ENCODE data around the gene SORCS2.

DNA sequence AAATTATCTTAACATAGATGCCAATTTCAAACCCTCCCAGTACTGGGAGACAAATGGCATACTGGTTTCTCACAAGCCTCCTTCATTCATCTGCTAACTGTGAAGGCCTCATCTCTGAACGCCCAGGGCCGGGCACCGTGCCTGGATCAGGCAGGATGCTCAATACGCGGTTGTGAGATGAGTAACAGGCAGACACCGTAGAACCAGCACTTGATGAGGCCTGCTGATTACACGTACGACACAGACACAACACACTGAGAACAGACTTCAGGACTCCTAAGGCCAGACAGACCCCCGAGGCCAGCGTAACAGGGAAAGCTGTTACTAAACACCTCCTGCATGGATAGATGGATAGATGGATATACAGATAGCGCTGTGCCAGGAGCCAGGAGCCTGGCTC, 592.7 kb downstream of the SORCS2 start:
- TF ChIP-seq, protein P1, sequence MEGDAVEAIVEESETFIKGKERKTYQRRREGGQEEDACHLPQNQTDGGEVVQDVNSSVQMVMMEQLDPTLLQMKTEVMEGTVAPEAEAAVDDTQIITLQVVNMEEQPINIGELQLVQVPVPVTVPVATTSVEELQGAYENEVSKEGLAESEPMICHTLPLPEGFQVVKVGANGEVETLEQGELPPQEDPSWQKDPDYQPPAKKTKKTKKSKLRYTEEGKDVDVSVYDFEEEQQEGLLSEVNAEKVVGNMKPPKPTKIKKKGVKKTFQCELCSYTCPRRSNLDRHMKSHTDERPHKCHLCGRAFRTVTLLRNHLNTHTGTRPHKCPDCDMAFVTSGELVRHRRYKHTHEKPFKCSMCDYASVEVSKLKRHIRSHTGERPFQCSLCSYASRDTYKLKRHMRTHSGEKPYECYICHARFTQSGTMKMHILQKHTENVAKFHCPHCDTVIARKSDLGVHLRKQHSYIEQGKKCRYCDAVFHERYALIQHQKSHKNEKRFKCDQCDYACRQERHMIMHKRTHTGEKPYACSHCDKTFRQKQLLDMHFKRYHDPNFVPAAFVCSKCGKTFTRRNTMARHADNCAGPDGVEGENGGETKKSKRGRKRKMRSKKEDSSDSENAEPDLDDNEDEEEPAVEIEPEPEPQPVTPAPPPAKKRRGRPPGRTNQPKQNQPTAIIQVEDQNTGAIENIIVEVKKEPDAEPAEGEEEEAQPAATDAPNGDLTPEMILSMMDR (optimal IDR thresholded peaks at IDR 0.05 in 1 of 3, IDR thresholded peaks at IDR 0.05 in 1 of 3, conservative IDR thresholded peaks at IDR 0.05 in 1 of 3; ENCODE audit: extremely low read depth in 1 of 3, insufficient read depth in 2 of 3, low read length in 3 of 3): no peak
- TF ChIP-seq EZH2 (IDR thresholded peaks at IDR 0.05; ENCODE audit: low read length): no peak

All from keratinocyte (primary cell).